Activated T-helper 2 cell treated with anti-CD3 and anti-CD28 coated beads, Interferon-gamma antibody, Interleukin-2, Interleukin-4, amounts not matched to agents 10 μg/mL and 5 μg/mL and 100 μg/mL, durations not matched to agents 14 hours and 24 hours and 36 hours (primary cell): ENCODE data around the gene KLF13. TPM values are rescaled to one million over a fixed set of nuclear protein-coding genes. Genes with fewer than 3 reads are reported as not detected.
A peak's percentile ranks its signal among the peaks of the same experiment; 100 is the strongest.

Experiments used
- DNase-seq: peaks from one replicate; pipeline ENCODE4 v3.0.0; 2021; ENCODE audit warnings: low spot score
- H3K27ac Mint-ChIP-seq: one replicate; pipeline ENCODE4 v1.8.0; 2021; ENCODE audit warnings: mixed read lengths
- H3K27me3 Mint-ChIP-seq: one replicate; pipeline ENCODE4 v1.8.0; 2021; ENCODE audit warnings: low read depth, mixed read lengths
- H3K36me3 Mint-ChIP-seq: one replicate; pipeline ENCODE4 v1.8.0; 2021; ENCODE audit warnings: low read depth, mixed read lengths
- H3K4me1 Mint-ChIP-seq: one replicate; pipeline ENCODE4 v1.8.0; 2021; ENCODE audit warnings: low read depth, mixed read lengths
- H3K4me3 Mint-ChIP-seq: one replicate; pipeline ENCODE4 v1.8.0; 2021; ENCODE audit warnings: low read depth, mild to moderate bottlenecking, moderate library complexity, mixed read lengths
- H3K9me3 Mint-ChIP-seq: one replicate; pipeline ENCODE4 v1.8.0; 2021; ENCODE audit warnings: mixed read lengths
- intact Hi-C: fragments of 100-400 bp; cut with micrococcal nuclease; formaldehyde crosslinking; loops from one replicate; pipeline ENCODE4 v1.15.1; 2023
- total RNA-seq: library from RNA; stranded (reverse); gene quantifications from 2 replicates; pipeline ENCODE4 v1.2.3, GENCODE V29; 2022

Gene KLF13
- total RNA-seq, 1 donor from 2014 or later = 127 TPM

DNA sequence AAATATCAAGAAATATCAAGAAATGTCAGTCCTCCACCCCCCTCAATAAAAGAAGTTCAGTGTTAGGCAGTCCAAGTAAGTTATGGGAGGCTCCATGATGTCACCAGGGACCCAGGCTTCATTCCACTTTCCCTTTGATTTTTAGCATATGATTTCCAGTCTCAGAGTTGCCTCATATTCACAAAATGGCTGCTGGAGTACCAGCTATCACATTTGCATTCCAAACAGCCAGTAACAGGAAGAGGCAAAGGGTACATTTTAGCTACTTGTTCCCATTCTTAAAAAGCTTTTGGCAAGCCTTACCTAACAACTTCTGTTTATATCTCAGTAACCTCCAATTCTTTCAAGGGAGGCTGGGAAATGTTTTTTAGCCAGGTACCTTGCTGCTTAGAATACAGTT lies 13.4 kb upstream of the KLF13 start:
- Mint-ChIP-seq H3K4me3 (no peak overlapping the region), H3K4me1 (peaks cover 26% of the 10 kb centered on the region), H3K9me3 (peaks cover 4% of the 10 kb centered on the region), H3K27me3 (peaks cover 4% of the 10 kb centered on the region), H3K36me3 (no peaks in the 10 kb centered on the region), H3K27ac (no peak overlapping the region)
- intact Hi-C loops = no loop called here
- no peak for DNase-seq

DNA sequence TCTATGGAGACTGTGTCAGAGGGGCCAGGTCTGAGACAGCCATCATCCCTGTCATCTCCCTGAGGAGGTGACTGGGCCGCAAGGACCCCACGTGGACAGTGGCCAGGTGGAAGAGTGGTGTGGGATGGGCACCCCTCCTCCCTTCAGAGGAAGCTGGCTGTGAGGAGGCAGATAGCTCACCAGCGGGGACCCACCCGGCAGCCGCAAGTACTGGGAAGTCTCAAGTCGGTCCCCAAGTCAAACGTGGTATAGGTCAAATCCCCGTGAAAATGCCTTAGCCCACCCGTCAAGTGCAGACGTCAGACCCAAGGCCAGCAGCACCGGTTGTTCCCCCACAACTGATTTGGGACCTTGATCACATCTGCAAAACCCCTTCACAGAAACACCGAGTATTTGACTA lies 12.3 kb upstream of the KLF13 start:
- peaks cover 27% of the 10 kb centered on the region for H3K4me1 Mint-ChIP-seq
- intact Hi-C loops = no loop called here
- no peaks in the 10 kb centered on the region for H3K36me3 Mint-ChIP-seq
- peaks cover 4% of the 10 kb centered on the region for H3K9me3 Mint-ChIP-seq
- H3K27me3 Mint-ChIP-seq = peaks cover 4% of the 10 kb centered on the region
- H3K27ac Mint-ChIP-seq = no peak overlapping the region
- DNase-seq = no peak
- H3K4me3 Mint-ChIP-seq = no peak overlapping the region

DNA sequence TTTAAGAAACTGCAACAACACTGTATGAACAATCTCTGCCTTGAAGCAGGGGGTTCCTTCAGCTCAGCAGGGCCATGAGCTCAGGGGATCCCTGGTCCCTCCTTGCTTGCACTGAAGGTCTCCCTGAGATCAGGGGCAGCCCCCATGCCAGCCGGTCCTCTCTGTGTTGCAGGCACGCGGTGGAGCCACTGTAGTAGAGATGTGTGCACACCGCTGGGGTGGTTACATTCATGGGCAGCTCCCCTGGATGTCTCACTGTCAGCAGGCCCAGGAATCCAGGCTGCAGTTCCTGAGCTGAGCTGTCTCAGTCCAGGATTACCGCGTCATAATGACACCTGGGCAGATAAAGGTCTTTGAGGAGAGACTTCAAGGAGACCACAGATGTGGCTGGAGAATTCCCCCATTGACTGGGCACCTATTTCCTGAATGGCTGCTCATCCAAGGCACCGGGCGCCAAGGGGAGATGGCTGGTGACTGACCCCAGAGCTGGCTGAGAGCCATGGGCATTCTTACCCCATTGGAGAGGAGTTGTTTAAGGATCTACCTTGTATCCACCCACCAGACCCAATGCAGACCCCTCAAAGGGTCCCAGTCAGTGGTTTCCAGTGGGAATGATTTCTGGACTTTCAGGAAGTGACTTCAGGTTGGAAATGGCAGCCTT lies 10.4 kb upstream of the KLF13 start:
- intact Hi-C loops = no loop called here
- Mint-ChIP-seq H3K9me3 (peaks cover 6% of the 10 kb centered on the region), H3K27ac (no peak overlapping the region), H3K4me1 (peaks cover 29% of the 10 kb centered on the region), H3K36me3 (peaks cover 3% of the 10 kb centered on the region), H3K4me3 (no peak overlapping the region), H3K27me3 (no peaks in the 10 kb centered on the region)
- DNase-seq = no peak

DNA sequence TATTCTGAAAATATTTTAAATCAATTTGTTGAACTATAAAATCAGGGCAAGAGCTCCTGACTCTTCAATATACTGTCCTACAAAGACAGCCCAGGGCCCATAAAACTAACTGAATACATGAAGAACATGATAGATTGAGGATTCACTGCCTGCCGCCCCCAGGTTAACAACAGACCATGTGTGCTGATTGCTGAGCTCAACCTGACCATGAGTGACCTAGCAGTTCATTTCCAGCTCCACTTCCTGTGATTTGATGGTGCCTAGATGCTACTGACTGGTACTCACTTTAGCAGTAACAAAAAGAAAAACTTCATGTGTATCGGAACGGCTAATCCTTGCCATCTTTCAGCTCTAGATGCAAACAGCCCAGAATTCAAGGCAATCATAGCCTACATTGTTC lies 9.6 kb upstream of the KLF13 start:
- DNase-seq = no peak
- Mint-ChIP-seq H3K4me3 (no peak overlapping the region), H3K27ac (no peak overlapping the region), H3K4me1 (peaks cover 29% of the 10 kb centered on the region), H3K9me3 (peaks cover 11% of the 10 kb centered on the region), H3K27me3 (no peaks in the 10 kb centered on the region), H3K36me3 (peaks cover 8% of the 10 kb centered on the region)
- intact Hi-C loops = no loop called here

DNA sequence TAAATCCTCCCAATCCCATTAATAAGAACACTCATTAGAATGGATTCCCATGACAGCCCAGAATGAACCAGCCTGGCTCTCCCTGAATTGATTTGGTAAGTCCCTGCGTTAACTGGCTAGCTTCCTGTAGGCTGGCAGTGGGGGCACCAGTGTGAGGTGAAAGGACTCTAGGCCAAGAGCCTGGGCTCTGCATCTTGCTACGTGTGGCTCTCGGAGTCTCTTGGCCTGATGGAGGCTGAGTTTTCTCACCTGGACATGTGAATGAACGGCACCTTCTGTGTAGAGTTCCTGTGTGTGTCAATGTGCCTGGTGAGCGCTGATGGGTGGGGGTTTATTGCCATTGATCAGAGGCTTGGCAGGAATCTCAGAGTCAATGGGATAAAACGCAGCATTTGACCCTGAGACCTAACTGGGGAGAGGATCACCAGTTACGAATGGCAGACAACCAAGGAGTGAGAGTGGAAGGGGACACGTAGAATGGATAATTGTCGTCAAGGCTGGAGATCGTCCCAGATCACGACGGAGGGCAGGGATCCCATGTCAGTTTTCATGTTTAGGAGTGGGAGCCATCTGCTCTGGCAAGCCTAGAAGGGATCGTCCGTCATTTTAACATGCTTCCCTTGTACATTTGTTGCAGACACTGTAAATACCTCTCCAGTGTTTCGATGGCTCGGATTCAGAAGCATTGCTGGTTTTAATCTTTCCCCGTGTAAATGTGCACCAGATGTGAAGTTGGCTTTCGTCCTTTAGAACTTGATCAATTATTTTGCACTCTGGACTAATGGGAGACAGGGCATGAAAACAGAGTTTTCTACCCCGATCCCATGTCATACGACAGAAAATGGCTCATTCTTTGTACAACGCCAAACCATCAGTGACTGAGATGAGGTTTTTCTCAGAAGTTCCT lies 9.0 kb upstream of the KLF13 start:
- H3K27ac Mint-ChIP-seq = no peak overlapping the region
- intact Hi-C loops = no loop called here
- no peak overlapping the region for H3K4me3 Mint-ChIP-seq
- peaks cover 11% of the 10 kb centered on the region for H3K9me3 Mint-ChIP-seq
- no peaks in the 10 kb centered on the region for H3K27me3 Mint-ChIP-seq
- peaks cover 27% of the 10 kb centered on the region for H3K4me1 Mint-ChIP-seq
- DNase-seq = no peak
- peaks cover 8% of the 10 kb centered on the region for H3K36me3 Mint-ChIP-seq

DNA sequence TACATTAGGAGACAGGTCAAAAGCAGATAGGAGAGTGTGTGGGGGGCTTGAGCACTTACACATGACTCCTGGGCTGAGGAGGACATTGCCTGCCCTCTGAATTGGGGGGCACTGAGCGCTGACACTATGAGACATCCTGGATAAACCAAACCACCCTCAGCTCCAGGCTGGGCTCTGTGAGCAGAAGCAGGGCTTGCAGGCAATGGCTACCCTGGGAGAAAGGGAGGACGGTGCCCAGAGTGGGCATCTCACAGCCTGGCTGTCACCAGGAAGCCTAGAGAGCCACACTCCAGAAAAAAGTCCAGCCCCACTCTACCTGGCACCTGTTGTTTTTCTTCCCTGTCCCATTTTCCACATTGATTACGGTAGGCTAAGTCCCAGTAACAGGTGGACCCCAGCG lies 8.2 kb upstream of the KLF13 start:
- Mint-ChIP-seq H3K4me3 (no peak overlapping the region), H3K9me3 (peaks cover 7% of the 10 kb centered on the region), H3K27me3 (no peaks in the 10 kb centered on the region), H3K4me1 (peaks cover 32% of the 10 kb centered on the region), H3K36me3 (peaks cover 8% of the 10 kb centered on the region), H3K27ac (no peak overlapping the region)
- no peak for DNase-seq
- intact Hi-C loops = no loop called here

DNA sequence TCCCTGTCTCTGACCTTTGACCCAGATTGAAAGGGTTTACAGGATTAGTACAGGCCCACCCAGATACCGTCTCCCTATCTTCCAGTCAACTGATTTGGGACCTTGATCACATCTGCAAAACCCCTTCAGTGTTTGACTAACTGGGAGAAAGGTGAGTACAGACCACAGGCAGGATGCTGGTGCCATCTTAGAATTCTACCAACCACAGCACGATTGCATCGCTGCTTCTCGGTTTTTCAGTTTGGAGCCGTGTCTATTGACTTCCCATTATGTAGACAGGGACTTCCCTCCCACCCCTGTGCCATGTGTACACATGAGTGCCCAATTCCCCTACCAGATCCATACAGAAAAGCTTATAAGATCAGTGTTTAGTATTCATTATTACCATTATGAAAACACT lies 6.6 kb upstream of the KLF13 start:
- Mint-ChIP-seq H3K27me3 (no peaks in the 10 kb centered on the region), H3K4me3 (no peak overlapping the region), H3K27ac (no peak overlapping the region), H3K4me1 (peaks cover 41% of the 10 kb centered on the region), H3K36me3 (peaks cover 12% of the 10 kb centered on the region), H3K9me3 (peaks cover 7% of the 10 kb centered on the region)
- intact Hi-C loops = no loop called here
- DNase-seq = no peak

DNA sequence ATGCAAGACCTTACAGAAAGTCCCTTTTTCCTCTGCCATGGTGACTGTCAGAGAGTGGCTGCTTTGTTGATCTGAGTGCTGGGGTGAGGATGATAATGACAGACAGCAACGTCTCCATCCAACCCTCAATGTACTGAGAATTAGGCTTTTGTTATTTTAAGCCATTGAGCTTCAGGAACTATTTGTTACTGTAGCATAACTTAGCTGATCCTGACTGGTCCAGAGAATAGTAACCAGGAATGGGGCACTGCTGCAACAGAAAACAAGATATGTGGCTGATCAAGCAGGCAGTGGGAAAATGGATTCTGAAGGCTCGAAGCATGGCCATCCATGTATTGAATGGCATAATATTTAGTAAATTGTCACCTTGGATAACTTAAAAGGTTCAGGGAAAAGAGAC lies 5.2 kb upstream of the KLF13 start:
- Mint-ChIP-seq H3K4me1 (peaks cover 37% of the 10 kb centered on the region), H3K27ac (no peak overlapping the region), H3K4me3 (no peak overlapping the region), H3K9me3 (peaks cover 7% of the 10 kb centered on the region), H3K27me3 (no peaks in the 10 kb centered on the region), H3K36me3 (peaks cover 12% of the 10 kb centered on the region)
- DNase-seq = no peak
- intact Hi-C loops = no loop called here

DNA sequence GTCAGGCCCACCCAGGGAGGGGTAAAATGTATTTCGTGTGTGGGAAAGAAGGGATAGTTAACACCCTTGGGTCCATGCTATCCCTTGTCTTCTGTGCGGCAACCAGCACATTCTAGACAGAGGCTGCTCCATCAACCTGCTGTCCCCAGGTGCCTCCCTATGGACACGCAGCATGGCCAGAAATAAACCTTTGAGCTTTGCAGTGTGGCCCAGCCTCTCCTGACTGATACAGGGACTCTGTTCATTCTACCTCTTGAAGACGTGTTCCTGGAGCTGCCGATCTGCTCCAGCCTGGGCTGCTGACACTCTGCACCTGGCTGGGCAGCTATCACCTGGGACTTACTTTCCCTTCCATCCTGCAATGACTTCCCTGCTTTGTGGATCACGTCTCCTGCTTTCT lies 4.1 kb upstream of the KLF13 start:
- intact Hi-C loops = no loop called here
- Mint-ChIP-seq H3K4me3 (no peak overlapping the region), H3K36me3 (peaks cover 12% of the 10 kb centered on the region)

DNA sequence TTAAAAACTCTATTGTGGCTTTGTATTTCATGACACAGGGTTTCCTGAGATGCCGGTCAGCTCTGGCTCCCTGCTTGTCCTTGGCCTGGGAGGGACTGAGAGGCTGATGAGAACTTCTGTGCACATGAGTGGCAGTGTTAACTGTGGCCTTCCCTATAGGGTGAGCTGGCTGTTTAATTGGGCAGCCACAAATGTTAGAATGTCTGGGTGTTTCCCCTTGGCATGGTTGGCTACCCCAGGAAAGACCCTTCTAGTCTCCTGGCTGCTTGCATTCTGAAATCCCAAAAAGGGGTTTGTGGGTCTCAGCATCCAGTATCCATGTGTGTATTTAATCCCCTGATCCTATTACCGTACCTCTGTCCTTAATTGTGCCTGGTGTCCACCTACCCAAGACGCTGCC lies 3.0 kb upstream of the KLF13 start:
- Mint-ChIP-seq H3K4me3 (no peak overlapping the region), H3K4me1 (peaks cover 21% of the 10 kb centered on the region), H3K27me3 (no peaks in the 10 kb centered on the region), H3K27ac (no peak overlapping the region), H3K9me3 (peaks cover 7% of the 10 kb centered on the region), H3K36me3 (peaks cover 15% of the 10 kb centered on the region)
- intact Hi-C loops = no loop called here
- DNase-seq = no peak

More for the DNA sequence above, 4.1 kb upstream of the KLF13 start:
- peaks cover 26% of the 10 kb centered on the region for H3K4me1 Mint-ChIP-seq
- no peak for DNase-seq
- peaks cover 7% of the 10 kb centered on the region for H3K9me3 Mint-ChIP-seq
- no peaks in the 10 kb centered on the region for H3K27me3 Mint-ChIP-seq
- no peak overlapping the region for H3K27ac Mint-ChIP-seq

DNA sequence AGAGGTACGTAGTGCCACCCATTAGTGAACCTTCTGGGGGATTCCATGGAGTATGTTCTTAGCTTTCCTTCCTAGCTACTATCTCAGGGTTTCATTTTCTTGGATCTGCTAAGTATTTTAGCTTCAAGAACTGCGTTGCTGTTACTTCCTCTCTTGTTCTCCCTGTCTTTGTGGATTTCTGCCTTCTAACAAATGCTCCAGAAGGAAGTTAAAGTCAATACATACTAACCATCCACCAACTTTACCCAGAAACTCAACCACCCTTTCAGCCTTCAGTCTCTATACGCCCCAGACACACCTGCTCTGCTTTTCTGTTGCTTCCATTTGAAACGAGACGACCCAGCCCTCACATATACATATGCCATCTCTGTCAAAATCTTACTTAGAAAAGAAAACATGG lies 2.4 kb upstream of the KLF13 start:
- H3K9me3 Mint-ChIP-seq = peaks cover 7% of the 10 kb centered on the region
- no peak for DNase-seq
- peak overlapping the region; percentile 86 for H3K4me3 Mint-ChIP-seq
- peak overlapping the region; percentile 90 for H3K27ac Mint-ChIP-seq
- no peaks in the 10 kb centered on the region for H3K27me3 Mint-ChIP-seq
- intact Hi-C loops = no loop called here
- H3K4me1 Mint-ChIP-seq = peaks cover 26% of the 10 kb centered on the region
- H3K36me3 Mint-ChIP-seq = peaks cover 20% of the 10 kb centered on the region

DNA sequence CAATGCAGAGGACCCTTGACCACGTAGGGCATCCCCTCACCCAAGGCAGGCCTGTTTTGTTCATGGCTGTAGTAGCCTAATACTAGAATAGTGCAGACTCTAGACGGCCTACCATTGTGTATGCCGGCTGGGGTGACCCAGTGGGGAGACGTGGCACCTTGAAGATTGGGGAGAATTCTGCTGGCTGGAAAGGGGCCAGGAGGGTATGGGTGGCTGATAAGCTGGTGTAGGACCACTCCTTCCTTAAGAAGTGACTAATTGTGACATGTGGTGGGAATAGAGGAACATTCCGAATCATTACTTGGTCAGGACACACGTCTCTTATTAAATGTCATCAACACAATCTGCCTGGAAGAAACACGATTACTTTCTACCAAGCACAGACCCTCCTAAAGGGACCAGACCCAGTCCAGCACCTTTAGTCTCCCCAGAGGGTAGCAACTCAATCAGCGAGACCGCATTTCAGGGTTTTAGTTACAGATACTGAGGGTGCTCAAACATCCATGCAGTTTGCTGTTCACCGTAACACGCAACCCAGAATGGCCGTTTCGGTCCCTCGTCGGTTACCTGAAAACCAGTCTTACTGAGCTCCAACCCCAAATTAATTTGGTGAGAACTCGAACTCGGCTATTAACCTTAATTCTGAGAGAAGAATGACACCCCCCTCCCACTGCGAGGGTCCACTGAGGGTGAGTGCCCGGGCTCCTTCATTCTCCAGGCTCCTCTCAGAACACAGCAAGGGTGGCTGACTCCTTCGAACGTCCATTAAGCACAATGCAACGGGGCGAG lies 1.6 kb upstream of the KLF13 start:
- DNase-seq = no peak
- Mint-ChIP-seq H3K27me3 (no peaks in the 10 kb centered on the region), H3K27ac (peak overlapping the region; percentile 90), H3K9me3 (peaks cover 7% of the 10 kb centered on the region), H3K4me3 (peak overlapping the region; percentile 86), H3K36me3 (peaks cover 28% of the 10 kb centered on the region), H3K4me1 (peaks cover 31% of the 10 kb centered on the region)
- intact Hi-C loops = loop anchor here (5.0 kb wide), 1 partner anchor 63 kb away; no protein-coding TSS in a partner anchor
